Measurements from ENCODE around the gene CASP3.
"Not testable (repeated sequence)": the region's sequence is repeated elsewhere in the genome, so short reads cannot be mapped to it uniquely, and the experiment has no call there.

The CASP3 gene

GRCh38 chr4:184599492-184600135, 49.6 kb downstream of the CASP3 start:
- DNase-seq (ENCODE audit: low read depth, low spot score), result no peak
- H3K27ac ChIP-seq, result no peak overlapping the region

- no peak overlapping the region for H3K27ac ChIP-seq
- no peak for DNase-seq (ENCODE audit: low read depth, low spot score)
These were observed 50.3 kb downstream of the CASP3 start for GRCh38 chr4:184598753-184599491.

DNA sequence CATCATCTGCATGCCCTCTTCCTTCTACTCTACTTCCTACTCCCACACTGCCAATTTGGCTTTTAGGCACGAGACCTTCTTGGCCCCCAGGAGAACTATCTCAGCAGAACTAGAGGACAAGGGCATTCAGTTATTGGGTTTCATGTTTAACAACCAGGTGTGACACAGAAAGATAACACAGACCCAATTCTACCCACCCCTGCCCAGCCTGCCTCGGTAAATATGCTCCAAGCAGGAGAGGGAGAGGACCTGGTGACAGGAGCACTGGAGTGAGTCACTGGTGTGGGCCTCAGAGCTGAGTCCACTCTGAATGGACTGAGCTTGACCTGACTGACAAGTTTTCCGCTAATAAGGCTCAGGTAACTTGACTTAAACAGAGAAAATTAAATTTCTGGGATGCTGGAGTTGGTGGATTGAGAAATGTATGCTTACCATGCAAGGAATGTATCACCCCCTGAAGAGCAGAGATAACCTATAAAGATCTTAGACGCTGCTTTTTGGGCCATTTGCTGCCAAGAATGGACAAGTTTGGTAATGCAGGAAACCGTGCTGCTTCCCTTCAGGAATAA, 52.5 kb downstream of the CASP3 start:
- no peak overlapping the region for H3K27ac ChIP-seq
- no peak for DNase-seq (ENCODE audit: low read depth, low spot score)

- no peak for DNase-seq (ENCODE audit: low read depth, low spot score)
- no peak overlapping the region for H3K27ac ChIP-seq
These were observed 53.1 kb downstream of the CASP3 start for GRCh38 chr4:184596044-184596616.

GRCh38 chr4:184595430-184595829, 53.8 kb downstream of the CASP3 start:
- no peak overlapping the region for H3K27ac ChIP-seq
- DNase-seq (ENCODE audit: low read depth, low spot score), result no peak

GRCh38 chr4:184593461-184593860, 55.8 kb downstream of the CASP3 start:
- no peak overlapping the region for H3K27ac ChIP-seq
- DNase-seq (ENCODE audit: low read depth, low spot score), result no peak

DNA sequence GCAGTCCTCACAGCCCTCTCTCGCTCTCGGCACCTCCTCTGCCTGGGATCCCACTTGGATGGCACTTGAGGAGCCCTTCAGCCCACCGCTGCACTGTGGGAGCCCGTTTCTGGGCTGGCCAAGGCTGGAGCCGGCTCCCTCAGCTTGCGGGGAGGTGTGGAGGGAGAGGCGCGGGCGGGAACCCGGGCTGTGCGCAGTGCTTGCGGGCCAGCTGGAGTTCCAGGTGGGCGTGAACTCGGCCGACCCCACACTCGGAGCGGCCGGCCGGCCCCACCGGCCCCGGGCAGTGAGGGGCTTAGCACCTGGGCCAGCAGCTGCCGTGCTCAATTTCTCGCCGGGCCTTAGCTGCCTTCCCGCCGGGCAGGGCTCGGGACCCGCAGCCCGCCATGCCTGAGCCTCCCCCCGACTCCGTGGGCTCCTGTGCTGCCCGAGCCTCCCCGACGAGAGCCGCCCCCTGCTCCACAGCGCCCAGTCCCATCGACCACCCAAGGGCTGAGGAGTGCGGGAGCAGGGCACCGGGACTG, 57.4 kb downstream of the CASP3 start:
- not testable (repeated sequence) for H3K27ac ChIP-seq; DNase-seq (ENCODE audit: low read depth, low spot score)

DNA sequence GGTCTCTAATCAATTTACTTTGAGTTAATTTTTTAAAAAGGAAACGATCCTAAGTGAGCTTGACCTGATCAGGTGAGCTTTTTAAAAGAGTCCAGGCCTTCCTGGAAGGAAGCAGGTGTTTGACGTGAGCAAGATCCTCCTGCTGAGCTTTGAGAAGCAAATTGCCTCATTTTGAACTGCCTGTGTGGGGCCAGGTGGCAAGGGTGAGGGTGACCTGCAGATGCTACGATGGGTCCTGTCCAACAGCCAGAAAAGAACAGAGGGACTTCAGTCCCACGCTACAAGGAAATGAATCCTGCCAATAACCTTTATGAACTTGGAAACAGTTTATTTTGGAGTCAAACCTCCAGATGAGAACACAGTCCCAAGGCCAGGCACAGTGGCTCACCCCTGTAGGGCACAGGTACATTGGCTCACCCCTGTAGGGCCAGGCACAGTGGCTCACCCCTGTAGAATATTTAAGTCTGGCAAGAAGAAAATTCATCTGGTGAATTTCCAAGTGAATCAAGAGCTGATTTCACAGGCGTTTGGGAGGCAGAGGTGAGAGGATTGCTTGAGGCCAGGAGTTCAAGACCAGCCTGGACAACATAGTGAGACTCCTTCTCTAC, 58.1 kb downstream of the CASP3 start:
- no peak overlapping the region for H3K27ac ChIP-seq
- DNase-seq (ENCODE audit: low read depth, low spot score), result no peak

GRCh38 chr4:184590196-184590595, 59.1 kb downstream of the CASP3 start:
- H3K27ac ChIP-seq, result no peak overlapping the region
- no peak for DNase-seq (ENCODE audit: low read depth, low spot score)

GRCh38 chr4:184588893-184589292, 60.4 kb downstream of the CASP3 start:
- no peak overlapping the region for H3K27ac ChIP-seq
- no peak for DNase-seq (ENCODE audit: low read depth, low spot score)

DNA sequence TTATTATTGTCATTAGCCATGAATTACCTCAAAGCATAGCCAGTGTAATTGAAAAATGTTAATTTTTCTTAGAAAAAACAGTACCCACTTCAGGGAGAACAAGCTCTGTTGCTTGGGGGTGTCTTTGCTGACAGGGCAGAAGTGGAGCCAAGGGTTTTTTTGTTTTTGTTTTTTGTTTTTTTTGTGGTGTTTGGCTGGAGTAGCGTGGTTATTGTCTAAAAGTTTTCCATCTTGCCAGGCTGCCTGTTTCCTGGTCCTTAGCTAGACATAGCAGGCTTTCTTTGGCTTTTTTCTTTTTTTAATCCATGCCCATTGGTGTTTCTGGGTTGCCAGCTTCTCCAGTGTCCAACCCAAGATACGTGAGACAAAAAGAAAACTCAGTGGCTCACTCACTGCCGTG, 61.5 kb downstream of the CASP3 start:
- no peak overlapping the region for H3K27ac ChIP-seq
- DNase-seq (ENCODE audit: low read depth, low spot score), result no peak

GRCh38 chr4:184587221-184587620, 62.0 kb downstream of the CASP3 start:
- no peak overlapping the region for H3K27ac ChIP-seq
- DNase-seq (ENCODE audit: low read depth, low spot score), result no peak

GRCh38 chr4:184583738-184584502, 65.3 kb downstream of the CASP3 start:
- no peak for DNase-seq (ENCODE audit: low read depth, low spot score)

More at GRCh38 chr4:184583738-184584502, 65.3 kb downstream of the CASP3 start:
- H3K27ac ChIP-seq, result no peak overlapping the region

Data from epithelial cell of prostate (primary cell).